ENCODE results near the gene IPCEF1.

GRCh38 chr6:154347981-154348380, 8.6 kb downstream of the IPCEF1 start:
- TF ChIP-seq CTCF (IDR thresholded peaks at IDR 0.05) (no peak), POLR2A (IDR thresholded peaks at IDR 0.05) (no peak)
